PFSK-1 (cell line): Measurements from ENCODE around the gene MYO1D.

Experiments
- FOXP2 ChIP-seq: optimal IDR thresholded peaks from 2 replicates; pipeline ENCODE3; 2011; ENCODE audit warnings: borderline replicate concordance, control low read depth, inconsistent platforms; ENCODE audit not compliant: insufficient read depth; ENCODE audit errors: extremely low read length, extremely low read depth
- POLR2AphosphoS5 ChIP-seq: IDR thresholded peaks from 2 replicates; pipeline ENCODE4 v1.6.1; 2012; ENCODE audit warnings: low read depth, mild to moderate bottlenecking, control low read depth, low read length, moderate library complexity
- REST ChIP-seq, 2 experiments: IDR thresholded peaks; 2 replicates each; pipeline versions ENCODE4 v1.6.1 to v1.8.0; 2011 to 2012; ENCODE audit warnings: low read depth in 2 of 2, low read length in 2 of 2, control low read depth in 1 of 2, inconsistent platforms in 1 of 2, mild to moderate bottlenecking in 1 of 2, moderate library complexity in 1 of 2; ENCODE audit not compliant: insufficient read depth in 1 of 2
- SIN3A ChIP-seq: IDR thresholded peaks from 2 replicates; pipeline ENCODE4 v1.6.1; 2012; ENCODE audit warnings: mild to moderate bottlenecking, low read length, moderate library complexity, borderline replicate concordance; ENCODE audit not compliant: insufficient read depth
- TAF1 ChIP-seq: IDR thresholded peaks from 2 replicates; pipeline ENCODE4 v1.6.1; 2012; ENCODE audit warnings: low read length, control low read depth, borderline replicate concordance; ENCODE audit not compliant: insufficient read depth

The MYO1D gene

DNA sequence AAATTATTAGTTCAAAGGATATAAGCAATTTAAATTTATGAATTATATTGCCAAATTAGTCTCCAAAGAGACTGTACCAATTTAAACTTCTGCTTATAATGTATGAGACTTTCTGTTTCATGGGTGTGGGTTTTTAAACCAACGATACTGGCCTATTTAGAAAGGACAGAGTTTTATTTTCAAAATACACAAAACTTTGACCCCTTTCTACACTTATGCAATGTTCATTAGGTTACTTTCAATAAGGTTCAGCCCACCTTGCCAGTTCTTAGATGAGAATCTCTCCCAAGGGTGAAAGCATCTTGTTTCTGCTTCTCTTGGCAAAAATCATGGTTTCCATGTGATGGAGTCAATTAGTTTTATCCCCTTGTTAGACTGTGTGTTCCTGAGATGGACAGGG lies 84.7 kb downstream of the MYO1D start:
- TF ChIP-seq FOXP2 (no peak), TAF1 (no peak), REST (IDR thresholded peaks at IDR 0.05; ENCODE audit: insufficient read depth in 1 of 2, low read depth in 2 of 2, low read length in 2 of 2) (no peak), SIN3A (no peak), POLR2AphosphoS5 (no peak)

DNA sequence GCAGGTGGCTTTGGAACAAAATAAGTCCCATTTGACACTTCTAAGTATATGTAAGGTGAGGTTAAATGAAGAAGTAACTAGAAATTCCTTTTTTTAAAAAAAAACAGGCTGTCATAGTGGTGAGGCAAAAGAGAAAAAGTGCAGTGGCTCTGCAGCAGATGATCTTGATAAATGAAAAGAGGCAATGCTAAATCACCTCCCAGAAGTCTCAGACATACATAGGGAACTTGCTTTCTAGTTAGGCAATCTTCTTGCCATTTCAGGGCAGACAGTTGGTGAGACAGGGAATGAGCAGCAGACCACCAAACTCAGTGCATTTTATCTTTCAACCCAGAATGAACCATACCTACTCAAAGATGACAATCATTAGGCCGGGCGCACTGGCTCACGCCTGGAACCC lies 90.8 kb downstream of the MYO1D start:
- TF ChIP-seq POLR2AphosphoS5 (no peak), TAF1 (no peak), SIN3A (no peak), FOXP2 (no peak), REST (IDR thresholded peaks at IDR 0.05; ENCODE audit: insufficient read depth in 1 of 2, low read depth in 2 of 2, low read length in 2 of 2) (no peak)

GRCh38 chr17:32784113-32784512 lies 92.8 kb downstream of the MYO1D start:
- TF ChIP-seq REST (IDR thresholded peaks at IDR 0.05; ENCODE audit: insufficient read depth in 1 of 2, low read depth in 2 of 2, low read length in 2 of 2) = no peak
- TF ChIP-seq POLR2AphosphoS5 = no peak
- no peak for TF ChIP-seq FOXP2
- no peak for TF ChIP-seq SIN3A
- no peak for TF ChIP-seq TAF1

- TF ChIP-seq FOXP2 (no peak), REST (IDR thresholded peaks at IDR 0.05; ENCODE audit: insufficient read depth in 1 of 2, low read depth in 2 of 2, low read length in 2 of 2) (no peak), SIN3A (no peak), POLR2AphosphoS5 (no peak), TAF1 (no peak)
Observed at GRCh38 chr17:32783602-32784001, 93.3 kb downstream of the MYO1D start.

DNA sequence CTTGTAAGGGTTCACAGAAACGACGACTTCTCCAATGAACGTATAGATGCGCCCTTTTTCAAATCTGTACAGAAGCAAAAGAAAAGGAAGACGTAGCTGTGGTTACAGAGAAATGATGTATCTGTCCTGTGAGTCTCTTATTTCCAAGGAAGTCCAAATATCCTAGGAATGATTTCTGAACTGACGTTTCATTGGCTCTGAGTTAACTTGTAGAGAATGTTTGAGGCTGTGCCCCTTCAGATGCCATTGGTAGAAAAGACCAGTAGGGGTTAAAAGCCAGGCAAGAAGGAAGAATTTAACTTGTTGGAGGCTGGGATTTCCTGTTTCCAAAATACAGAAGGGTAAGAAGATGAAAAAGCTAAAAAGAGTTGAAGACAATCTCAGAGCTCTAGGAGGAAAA lies 96.2 kb downstream of the MYO1D start:
- TF ChIP-seq REST (IDR thresholded peaks at IDR 0.05; ENCODE audit: insufficient read depth in 1 of 2, low read depth in 2 of 2, low read length in 2 of 2) (no peak), TAF1 (no peak)
